Retinal pigment epithelial cell (primary cell): ENCODE measurements around the gene SPO11.

Experiments
- DNase-seq: peaks from one replicate; pipeline ENCODE4 v3.0.0-alpha.2; 2010; ENCODE audit warnings: low read depth
- H3K4me3 ChIP-seq: 2 replicates; pipeline ENCODE4 v1.5.1; 2011; ENCODE audit warnings: mild to moderate bottlenecking, low read length, control low read depth, moderate library complexity
- TF ChIP-seq, protein P1 (sequence below): conservative IDR thresholded peaks from 2 replicates; pipeline ENCODE4 v1.5.1; 2011; ENCODE audit warnings: low read depth, low read length, control low read depth, inconsistent platforms

The SPO11 gene

GRCh38 chr20:57377350-57377749, 47.7 kb downstream of the SPO11 start:
- TF ChIP-seq, protein P1, sequence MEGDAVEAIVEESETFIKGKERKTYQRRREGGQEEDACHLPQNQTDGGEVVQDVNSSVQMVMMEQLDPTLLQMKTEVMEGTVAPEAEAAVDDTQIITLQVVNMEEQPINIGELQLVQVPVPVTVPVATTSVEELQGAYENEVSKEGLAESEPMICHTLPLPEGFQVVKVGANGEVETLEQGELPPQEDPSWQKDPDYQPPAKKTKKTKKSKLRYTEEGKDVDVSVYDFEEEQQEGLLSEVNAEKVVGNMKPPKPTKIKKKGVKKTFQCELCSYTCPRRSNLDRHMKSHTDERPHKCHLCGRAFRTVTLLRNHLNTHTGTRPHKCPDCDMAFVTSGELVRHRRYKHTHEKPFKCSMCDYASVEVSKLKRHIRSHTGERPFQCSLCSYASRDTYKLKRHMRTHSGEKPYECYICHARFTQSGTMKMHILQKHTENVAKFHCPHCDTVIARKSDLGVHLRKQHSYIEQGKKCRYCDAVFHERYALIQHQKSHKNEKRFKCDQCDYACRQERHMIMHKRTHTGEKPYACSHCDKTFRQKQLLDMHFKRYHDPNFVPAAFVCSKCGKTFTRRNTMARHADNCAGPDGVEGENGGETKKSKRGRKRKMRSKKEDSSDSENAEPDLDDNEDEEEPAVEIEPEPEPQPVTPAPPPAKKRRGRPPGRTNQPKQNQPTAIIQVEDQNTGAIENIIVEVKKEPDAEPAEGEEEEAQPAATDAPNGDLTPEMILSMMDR, result no peak
- H3K4me3 ChIP-seq, result no peak overlapping the region

DNA sequence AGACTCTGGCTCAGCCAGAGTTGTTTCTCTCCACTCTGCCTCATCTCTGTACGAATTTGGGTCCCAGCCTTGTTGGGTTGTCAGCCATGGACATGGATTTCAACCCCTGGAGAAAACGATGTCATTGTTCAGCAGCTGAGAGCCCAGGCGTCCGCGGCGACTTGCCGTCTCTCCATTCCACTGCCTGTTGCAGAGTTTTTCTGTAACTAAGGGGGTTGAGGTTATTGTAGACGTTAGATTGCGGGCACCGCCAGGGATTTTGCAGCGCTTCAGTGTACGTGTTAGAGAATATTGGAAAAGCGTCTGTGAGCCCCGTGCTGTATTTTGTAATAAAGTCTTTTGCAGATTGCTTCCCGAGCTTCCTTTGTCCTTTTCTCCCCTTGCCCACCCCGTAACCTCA, 48.5 kb downstream of the SPO11 start:
- TF ChIP-seq, protein P1, result no peak
- H3K4me3 ChIP-seq, result no peak overlapping the region
- no peak for DNase-seq

More at GRCh38 chr20:57377350-57377749, 47.7 kb downstream of the SPO11 start:
- DNase-seq, result no peak

- no peak for DNase-seq
- no peak overlapping the region for H3K4me3 ChIP-seq
- TF ChIP-seq, protein P1, result no peak
Measured at GRCh38 chr20:57378646-57379262, 49.2 kb downstream of the SPO11 start.

DNA sequence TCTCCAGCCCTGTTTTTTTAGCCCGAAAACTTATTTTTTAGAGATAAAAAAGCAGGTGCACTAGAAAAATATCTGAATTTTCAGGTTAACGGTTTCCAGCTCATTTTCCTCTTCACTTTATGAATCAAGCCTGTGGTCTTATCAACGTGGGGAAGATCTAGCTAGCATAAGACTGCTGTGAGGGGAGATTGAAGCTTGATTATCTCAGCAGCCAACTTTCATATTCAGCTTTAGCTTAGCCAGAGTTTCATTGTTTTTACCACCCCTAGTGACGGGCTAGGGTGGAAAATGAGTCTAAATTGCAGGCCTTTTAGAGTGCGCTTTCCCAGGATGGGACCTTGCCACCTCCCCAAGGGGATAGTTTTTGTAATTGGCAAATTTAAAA, 49.7 kb downstream of the SPO11 start:
- DNase-seq, result no peak
- TF ChIP-seq, protein P1, result no peak
- H3K4me3 ChIP-seq, result no peak overlapping the region

DNA sequence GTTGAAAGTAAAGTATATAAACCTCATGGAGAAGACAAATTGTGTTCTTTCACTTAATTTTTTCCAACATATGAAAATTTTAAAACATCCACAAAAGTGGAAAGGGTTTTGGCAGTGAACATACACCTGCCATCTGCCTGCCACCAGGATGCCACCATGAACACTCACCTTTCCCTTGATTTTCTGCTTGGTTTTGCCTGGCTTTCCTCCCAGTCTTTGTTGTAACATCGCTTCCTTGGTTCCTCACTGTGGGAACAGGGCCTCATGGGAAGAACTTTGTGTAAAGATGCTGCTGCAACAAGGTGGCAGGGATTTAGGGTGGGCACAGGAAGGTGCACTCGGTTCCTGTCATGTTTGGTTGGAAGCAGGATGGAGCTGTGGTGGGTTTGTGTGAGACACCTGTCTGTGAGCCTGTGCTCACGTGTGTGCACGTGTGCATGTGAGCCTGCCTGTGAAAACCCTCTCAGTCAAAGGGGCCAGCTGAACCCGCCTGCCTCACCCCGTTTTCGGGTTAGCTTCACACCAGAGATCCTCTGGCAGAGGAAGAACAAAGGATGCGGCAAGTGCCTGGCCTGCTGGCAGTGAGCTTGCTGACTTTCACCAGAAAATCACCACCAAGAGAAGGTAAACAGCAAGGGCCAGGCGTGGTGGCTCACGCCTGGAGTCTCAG, 50.6 kb downstream of the SPO11 start:
- H3K4me3 ChIP-seq, result no peak overlapping the region
- TF ChIP-seq, protein P1, result no peak
- no peak for DNase-seq

DNA sequence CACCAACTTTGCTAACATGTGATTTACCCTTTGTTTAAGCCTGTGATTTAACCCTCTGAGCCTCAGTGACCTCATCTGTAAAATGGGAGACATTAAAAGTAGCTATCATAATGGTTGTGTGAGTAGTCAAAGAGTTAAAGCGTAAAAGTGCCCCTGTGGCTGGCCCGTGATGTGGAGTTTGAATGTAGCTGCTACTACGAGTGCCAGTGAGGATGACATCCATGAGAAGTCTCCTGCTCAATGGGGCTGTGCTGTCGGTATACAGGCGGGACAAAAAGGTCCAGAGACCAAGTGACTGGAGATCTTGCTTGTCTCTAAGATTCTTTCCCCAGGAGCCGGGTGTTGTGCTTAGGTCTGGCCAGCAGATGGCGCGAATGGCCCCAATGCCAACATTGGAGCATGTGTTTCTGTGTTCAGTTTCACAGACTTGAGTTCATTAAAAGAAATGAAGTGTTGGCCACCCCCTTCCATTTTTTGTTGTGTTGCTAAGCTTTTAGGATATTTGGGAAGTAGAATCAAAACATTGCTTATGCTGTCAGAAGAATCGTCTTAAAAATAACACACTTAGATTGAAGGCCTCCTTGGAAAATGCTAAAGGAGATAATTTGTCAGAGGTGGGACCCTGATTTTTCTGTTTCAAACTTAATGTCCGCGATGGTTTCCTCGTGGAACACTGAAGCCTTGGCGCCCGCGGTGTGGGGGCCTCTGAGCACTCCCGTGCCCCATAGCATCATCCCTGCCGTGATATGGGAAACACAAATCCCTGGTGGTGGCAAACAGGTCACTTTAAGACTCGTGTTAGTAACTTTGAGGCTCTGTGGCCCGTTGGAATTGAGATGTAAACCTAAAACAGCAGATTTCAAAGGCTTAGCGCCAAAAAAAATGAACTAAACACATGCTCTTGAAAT, 52.2 kb downstream of the SPO11 start:
- TF ChIP-seq, protein P1, result peak; percentile 96
- DNase-seq, result no peak
- H3K4me3 ChIP-seq, result no peak overlapping the region
